Measurements from ENCODE around the gene NRM.

- TF ChIP-seq CTCF (IDR thresholded peaks at IDR 0.05; ENCODE audit: poor library complexity, severe bottlenecking): no peak
- no peak for TF ChIP-seq POLR2AphosphoS5 (IDR thresholded peaks at IDR 0.05)
- no peak for TF ChIP-seq EZH2 (IDR thresholded peaks at IDR 0.05; ENCODE audit: borderline replicate concordance, insufficient read depth, low read length, poor library complexity, severe bottlenecking)
- no peak for TF ChIP-seq RAD21 (conservative IDR thresholded peaks at IDR 0.05)
- TF ChIP-seq TAF1 (IDR thresholded peaks at IDR 0.05; ENCODE audit: low read depth): no peak
- no peak for TF ChIP-seq REST (IDR thresholded peaks at IDR 0.05; ENCODE audit: borderline replicate concordance)
- no peak for TF ChIP-seq SMC3 (conservative IDR thresholded peaks at IDR 0.05; ENCODE audit: poor library complexity)
- TF ChIP-seq EP300 (conservative IDR thresholded peaks at IDR 0.05; ENCODE audit: poor library complexity, severe bottlenecking): no peak
- no peak for TF ChIP-seq MXI1 (conservative IDR thresholded peaks at IDR 0.05; ENCODE audit: poor library complexity, severe bottlenecking)
Measured at GRCh38 chr6:30689985-30690384, 799 bp downstream of the NRM start.
